T1000 (cell line): ENCODE data around the gene ASAH2B.
"Not testable (repeated sequence)": the region's sequence is repeated elsewhere in the genome, so short reads cannot be mapped to it uniquely, and the experiment has no call there.

Experiments used
- DNase-seq: peaks from one replicate; lab custom pipeline; 2025; ENCODE audit warnings: mixed read lengths; lab: John Stamatoyannopoulos, UW

ASAH2B gene

DNA sequence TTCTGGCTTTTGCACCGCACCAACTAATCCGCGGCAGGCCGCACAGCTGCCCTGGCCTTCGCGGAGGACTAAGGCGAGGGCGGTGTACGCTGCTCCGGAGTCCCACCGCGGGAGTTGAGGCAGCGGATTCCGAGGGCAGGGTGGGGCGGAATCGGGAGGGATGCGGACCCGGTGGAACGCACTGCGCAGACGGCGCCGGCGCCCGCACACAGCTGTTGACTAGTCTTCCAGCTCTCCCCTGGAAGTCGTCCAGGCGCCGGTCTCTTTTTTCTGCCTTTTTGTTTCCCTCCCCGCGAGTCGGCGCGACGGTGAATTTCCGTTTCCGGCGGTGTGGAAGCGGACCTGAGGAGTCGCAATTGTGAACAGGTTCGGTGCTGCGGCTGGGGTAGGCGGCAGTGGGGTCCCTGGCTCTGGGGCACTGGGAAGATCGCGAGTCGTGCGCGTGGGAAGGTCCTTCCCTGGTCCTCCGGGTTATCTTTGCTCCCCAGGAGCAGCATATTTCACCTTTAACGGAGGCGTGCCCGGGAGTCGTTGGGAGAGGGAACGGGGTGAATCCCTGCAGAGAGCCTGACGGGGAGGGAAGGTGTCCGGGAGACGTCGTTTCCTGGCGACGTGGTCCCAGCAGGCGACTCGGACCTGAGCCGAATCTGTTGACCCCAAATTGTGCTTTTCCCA lies at the start of gene ASAH2B:
Gene ASAH2B (plus strand): TSS at position 319 of the 675 bp plus-strand sequence. CDS start 5,195 bp downstream, outside the sequence.
- DNase-seq: peak; percentile 66

DNA sequence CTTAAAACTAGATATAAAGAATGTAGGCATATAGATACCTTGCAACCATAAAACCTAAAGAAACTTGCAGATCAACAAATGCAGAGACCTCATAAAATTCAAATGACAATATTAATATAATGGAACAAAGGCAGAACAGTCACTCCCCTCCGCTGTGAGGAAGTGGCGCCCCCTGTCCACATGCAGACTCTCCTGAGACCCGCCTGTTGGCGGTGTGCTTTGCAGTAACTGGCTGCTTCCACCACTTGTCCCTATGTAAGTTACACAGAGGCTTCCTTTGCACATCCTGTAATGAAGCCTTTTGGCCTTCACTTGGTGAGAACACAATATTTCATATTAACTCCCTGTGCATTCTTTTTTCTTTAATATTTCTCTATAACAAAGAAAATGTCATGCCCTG lies 41.9 kb upstream of the ASAH2B start:
- DNase-seq: not testable (repeated sequence)

DNA sequence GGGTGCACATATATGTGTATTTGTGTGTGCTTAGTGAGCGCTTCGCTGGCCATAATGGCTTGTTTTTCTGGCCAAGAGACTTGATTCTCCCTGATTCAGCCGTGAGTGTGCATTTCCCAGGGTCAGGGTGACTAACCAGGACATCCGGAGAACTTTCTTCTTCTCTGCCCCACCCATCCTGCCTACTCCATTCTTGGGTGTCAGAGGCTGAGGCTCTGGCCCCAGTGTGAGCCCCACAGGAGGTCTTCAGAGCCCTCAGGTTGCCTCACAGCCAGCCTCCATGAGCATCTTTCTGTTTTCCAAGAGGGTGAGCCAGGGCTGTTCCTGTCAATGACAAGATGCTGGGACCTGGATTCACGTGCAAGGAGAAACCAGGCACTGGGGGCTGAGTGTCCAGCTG lies 37.8 kb upstream of the ASAH2B start:
- not testable (repeated sequence) for DNase-seq

DNA sequence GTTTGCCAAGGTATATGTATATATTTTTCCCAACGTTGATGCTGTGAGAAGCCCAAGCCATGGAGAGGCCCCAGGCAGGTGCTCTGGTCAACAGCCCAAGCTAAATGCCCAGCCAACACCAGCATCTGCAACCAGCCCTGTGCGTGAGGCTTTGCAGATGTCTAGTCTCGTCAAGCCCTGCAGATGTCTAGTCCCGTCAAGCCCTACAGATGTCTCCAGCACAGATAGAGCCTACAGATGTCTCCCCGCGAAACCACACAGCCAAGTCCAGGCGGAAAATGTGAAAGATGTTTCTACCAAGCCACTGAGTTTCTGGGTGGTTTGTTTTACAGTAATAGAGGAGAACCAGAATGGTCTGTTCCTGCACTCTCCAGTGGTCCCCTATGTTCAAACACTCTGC lies 36.7 kb upstream of the ASAH2B start:
- DNase-seq: not testable (repeated sequence)

DNA sequence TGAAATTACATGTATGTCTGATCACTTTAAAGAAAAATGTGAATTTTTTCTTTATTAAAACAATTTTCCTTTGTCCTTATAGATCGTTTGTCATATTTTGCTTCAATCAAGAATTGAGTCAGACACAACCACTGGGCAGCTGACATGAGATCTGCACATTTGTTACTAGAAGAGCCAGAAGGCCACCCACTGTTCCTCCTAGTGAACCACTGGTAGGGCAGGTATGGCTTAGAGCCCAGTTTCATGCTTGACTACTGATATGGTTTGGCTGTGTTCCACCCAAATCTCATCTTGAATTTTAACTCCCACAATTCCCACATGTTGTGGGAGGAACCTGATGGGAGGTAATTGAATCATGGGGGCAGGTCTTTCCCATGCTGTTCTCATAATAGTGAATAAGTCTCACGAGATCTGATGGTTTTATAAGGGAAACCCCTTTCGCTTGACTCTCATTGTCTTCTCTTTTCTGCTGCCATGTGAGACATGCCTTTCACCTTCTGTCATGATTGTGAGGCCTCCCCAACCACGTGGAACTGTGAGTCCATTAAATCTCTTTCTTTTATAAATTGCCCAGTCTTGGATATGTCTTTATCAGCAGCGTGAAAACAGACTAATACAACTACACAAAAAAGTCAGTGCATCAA lies 35.2 kb upstream of the ASAH2B start:
- not testable (repeated sequence) for DNase-seq

DNA sequence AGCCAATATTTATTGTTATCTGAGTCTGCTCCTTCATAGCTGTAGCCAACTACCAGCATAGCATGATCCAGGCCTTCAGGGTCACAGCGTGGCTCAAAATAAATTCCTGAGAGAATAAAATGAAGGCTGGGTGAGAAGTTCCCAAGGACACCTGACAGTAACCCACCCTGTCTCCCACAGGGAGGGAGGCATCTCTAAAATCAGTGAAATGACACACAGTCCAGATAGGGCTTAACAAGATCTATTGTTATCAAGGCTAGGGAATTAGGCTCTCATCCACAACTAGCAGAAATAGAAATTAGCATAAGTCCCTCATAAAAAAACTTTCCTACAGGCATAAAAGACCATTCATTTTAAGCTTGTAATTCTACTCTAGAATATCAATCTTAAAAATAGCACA lies 33.7 kb upstream of the ASAH2B start:
- not testable (repeated sequence) for DNase-seq

DNA sequence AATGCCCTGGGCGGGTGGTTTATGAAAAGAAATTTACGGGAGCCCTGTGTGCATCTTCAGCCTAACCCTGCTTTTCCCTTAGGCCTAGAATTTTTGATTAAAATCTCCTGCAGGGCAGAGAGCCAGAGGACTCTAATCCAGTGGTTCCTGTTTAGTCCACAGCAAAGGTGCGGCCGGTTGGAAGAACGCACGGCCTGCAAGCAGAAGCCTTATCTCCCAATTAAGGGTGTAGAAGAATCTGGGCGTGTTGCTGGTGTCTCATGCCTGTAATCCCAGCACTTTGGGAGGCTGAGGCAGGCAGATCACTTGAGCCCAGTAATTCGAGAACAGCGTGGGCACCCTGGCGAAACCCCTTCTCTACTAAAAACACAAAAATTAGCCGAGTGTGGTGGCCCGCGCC lies 29.5 kb upstream of the ASAH2B start:
- DNase-seq: not testable (repeated sequence)

DNA sequence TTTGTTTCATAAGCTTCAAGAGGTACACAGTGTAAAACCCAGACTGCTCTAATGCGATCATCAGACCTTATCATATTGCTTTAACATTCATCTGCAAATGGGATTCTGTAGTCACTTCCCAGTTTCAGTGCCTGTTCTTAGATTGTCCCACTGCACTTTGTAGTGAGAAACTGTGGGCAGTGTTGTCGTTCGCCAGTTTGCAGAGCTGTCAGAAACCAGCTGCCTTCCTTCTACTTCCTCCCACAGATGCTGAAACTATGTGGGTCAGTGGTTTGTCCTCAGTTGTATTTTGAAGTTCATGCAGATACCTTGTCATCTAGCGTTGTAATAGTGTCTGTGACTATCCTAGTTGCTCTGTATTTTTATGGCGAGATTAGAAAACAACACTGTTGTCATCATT lies 15.9 kb upstream of the ASAH2B start:
- not testable (repeated sequence) for DNase-seq

DNA sequence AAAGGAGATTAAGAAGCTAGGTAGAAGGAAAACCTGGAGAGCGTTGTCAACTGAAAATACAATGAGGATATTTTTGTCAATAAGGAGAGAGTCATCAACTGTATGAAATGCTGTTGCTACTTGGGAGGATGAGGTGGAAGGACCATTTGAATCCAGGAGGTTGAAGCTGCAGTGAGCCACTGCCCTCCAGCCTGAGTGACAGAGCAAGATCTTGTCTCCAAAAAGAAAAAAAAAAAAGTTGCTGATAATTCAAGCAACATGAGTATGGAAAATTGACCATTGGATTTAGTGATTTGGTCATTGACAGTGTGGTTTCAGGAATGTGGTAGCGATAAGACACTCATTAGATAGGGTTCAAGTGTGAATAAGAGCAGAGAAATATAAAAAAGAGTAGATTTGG lies 11.6 kb upstream of the ASAH2B start:
- DNase-seq: not testable (repeated sequence)

DNA sequence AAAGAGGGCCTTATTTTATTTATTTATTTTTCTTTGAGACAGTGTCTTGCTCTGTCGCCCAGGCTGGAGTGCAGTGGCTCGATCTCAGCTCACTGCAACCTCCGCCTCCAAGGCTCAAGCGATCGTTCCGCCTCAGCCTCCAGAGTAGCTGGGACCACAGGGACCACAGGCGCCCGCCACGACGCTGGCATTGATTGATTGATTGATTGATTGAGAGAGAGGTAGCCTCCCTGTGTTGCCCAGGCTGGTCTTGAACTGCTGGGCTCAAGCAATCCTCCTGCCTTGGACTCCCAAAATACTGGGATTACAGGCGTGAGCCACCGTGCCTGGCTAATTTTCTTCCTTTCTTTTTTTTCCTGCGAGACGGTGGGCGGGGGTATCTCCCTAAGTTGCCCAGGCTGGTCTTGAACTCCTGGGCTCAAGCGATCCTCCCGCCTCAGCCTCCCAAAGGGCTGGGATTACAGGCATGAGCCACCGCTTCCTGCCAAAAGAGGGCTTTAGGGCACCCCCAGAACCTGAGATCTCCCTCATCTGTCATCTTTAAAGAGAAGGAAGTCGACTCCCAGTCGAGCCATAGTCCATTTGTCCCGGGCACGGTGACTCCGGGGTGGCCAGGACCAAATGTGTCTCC lies 634 bp upstream of the ASAH2B start:
- not testable (repeated sequence) for DNase-seq

DNA sequence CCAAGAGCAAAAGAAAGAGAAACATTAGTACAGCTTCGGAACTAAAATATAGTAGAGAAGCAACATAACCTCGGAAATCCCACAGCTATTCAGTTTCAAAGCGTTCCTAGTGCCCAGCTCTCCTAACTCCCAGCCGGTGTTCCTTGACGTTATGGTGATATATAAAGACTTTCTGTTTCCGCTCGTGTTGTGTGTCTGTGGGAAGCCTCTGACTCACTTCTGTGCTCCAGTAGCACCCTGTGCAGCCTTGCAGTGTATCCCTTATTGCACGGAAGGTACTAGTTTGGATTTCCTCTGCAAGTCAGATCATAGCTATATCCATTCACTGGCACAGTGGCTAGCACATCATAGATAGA lies 535 bp downstream of the ASAH2B start:
- no peak for DNase-seq

DNA sequence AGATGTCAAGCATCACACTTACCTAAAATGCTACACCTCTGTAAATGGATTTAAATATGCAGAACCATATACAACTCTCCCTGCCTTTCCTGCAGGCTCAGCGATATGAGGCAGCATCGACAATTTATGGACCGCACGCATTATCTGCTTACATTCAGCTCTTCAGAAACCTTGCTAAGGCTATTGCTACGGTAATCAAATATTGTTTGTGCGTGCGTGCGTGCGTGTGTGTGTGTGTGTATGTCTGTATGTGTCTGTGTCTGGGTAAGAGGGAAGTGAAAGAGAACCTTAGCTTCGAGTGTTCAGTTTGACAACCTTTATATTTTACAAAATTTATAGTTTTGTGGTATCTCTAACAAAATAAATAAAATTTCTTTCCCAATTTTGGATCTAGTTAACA lies 3.1 kb downstream of the ASAH2B start:
- DNase-seq: not testable (repeated sequence)

DNA sequence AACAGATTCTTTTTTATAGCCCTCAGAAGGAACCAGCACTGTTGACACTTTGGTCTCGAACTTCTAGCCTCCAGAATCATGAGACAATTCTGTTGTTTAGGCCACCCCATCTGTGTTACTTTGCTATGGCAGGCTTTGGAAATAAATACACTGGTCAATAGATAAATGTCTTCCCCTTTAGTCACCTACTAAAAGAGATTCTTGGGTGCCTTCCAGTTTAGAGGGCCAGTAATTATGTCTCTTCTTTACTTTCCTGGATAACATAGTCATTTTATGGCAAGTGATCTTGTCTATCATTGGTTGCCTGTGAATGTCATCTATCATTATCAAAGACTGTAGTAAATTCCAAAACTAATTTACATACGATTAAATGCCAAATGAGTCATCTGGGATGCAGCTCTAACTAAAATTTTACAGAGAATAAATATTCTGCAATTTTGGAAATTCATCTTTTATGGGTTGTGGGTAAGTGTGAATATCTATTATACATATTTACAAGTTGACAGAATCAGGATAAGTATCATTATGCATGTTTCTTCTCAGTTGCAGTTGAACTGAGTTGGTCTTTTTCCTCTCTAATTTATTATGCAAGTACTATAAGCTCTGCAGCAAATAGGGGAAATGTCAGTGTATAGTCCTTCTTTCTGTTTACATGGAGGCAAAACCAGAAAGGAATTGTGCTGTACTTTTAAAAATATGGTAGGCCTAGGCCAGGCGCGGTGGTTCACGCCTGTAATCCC lies 27.2 kb downstream of the ASAH2B start:
- DNase-seq: peak; percentile 22

DNA sequence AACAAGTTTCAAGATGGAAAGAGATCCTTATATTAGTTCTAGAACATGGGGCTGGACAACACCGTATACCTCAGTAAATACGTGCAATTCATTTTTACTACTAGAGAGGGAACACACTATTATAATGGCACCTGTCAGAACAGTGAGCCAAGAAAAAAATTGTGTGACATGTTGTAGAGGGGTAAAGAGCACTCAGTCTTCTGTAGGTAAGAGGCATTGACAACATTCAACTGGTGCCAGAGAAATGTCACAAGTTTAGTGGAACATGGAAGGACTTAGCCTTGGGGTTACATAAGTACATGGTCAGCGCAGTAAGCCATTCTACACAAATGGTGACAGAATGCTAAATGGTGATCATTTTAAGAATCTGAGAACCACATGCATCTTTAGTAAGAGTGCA lies 32.3 kb downstream of the ASAH2B start:
- DNase-seq: not testable (repeated sequence)

DNA sequence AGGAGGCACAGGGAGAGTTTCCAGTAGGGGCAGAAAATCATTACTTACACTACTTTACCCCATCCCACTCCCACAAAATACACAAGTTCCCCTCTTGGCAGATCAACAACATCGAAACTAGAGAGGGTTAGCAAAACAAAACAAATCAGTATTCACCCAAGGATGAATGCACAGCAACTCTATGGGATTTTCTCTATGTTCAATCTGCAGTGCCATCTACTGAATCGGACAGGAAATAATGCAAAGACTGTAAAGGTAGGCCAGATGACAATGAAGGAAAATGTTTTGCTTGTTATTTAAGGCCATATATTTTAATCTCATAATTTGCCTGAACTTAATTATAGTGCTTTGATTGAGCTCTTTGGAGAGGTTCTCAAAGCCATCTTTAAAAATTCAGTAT lies 35.1 kb downstream of the ASAH2B start:
- not testable (repeated sequence) for DNase-seq

DNA sequence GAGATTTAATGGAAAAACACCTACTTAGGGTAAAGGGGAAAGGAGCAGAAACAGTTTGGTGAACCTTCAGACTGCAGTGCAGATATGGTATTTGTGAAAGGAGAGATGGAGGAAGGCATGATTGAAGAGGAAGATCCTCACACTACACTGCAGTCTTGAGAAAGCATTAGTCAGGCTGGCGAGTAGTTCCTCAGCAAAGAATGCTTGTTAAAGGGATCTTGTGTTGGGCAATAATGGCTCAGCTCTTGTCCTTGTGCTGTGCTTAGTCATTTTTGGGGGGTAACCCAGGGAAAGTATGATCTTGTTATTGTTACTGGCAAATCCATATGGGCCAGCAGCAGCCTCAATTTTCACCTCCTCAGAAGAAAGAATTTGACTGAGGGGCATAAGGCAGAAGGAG lies 40.3 kb downstream of the ASAH2B start:
- peak; percentile 5 for DNase-seq

DNA sequence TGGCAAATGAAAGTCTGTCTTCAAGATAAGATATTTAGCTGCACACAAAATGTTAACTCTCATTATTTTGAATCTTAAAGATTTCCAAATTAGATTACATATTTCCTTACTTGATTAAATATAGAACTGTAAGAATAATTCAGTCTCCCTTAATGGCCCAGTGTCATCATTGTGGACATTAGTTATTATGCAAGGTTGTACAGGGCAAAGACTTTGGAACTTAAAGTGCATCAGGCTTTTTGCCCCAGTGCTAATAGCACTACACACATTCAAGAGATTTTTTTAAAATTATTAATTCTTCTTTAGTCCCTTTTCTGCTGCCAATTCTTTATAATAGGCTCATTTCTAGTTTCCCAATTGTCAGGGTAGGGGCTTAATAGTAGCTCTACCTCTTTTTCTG lies 42.3 kb downstream of the ASAH2B start:
- not testable (repeated sequence) for DNase-seq

DNA sequence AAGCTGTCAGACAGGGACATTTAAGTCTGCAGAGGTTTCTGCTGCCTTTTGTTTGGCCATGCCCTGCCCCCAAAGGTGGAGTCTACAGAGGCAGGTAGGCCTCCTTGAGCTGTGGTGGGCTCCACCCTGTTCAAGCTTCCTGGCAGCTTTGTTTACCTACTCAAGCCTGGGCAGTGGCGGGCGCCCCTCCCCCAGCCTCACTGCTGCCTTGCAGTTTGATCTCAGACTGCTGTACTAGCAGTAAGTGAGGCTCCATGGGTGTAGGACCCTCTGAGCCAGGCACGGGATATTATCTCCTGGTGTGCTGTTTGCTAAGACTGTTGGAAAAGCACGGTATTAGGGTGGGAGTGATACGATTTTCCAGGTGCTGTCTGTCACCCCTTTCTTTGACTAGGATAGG lies 48.2 kb downstream of the ASAH2B start:
- not testable (repeated sequence) for DNase-seq

DNA sequence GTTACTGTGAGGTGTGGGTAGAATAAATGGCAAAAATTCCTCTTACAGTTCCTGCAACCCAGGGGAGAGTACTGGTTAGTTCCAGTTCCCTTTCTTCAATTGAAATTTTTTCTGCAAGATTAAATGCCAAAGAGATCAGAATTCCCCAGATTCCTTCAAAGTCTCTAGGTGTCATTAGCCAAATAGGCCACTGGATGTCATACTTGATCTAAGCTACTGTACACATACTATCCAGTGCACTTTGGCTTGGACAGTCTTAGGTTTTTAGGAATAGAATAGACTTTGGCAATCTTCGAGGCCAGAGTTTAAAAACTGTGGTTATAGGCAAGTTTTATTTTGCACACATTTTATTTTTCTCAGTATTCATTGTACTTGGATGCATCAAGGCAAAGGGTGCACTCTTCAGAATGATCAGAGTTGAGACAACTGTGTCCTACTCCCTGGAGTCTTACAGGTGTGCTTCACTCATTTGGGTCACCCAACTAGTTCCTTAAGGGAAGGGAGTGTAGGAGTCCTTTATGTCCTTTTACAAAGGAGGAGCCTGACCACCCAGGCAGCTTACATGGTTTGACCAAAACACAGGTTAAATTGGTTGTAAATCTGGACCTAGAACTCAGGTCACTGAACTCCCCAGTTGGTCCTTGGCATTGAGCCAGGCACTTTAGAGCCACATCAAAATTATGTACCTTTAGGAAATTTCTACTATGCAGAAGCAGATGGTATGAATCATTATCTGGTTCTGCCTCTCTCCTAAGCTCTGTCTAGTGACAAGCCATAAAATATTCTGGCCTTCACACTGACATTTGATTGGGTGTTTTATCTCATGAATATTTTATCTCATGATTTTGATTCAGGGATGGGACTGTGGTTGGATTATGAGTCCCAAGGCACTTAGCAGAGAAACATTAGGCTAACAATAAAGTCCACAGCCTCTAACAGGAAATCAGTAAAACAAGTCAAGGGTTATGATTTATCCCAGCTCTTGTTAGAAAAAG lies 49.5 kb downstream of the ASAH2B start:
- DNase-seq: no peak

DNA sequence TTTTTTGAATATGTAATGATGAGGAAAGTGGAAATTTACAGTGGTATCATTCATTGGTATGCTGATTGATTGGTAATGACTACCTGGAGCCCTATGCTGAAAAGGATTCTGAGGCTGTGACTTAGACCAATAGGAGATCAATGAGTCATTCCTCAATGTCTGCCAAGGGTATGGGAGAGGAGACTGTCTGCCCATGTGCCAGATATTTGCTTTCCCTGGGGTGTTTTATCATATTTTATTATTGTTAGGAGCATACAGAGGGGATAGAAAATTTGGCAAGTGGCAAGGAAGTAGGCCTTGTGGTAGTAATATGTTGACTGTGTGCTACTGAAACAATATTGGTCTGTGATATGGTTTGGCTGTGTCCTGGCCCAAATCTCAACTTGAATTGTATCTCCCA lies 54.8 kb downstream of the ASAH2B start:
- DNase-seq: no peak

DNA sequence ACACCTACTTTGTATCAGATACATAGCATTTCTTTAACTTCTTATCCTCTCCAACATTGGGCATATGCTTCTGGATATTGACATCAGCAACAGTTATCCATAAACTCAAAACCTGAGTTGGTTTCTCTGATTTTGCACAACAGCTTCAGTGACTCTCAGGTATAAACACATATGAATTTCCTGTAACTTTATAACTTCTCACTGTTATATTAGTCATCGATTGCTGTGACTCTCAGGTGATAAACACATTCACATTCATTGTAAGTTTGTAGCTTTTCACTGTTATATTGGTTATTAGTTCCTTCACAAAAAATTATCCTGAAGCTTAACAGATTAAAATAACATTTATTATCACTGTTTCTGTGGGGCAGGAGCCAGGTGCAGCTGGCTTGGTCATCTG lies 57.0 kb downstream of the ASAH2B start:
- no peak for DNase-seq
